IMR-90 (cell line): ENCODE results near the gene CNPPD1. TPM values are rescaled to one million over a fixed set of nuclear protein-coding genes. Genes with fewer than 3 reads are reported as not detected.

Source experiments
- ATAC-seq: fragments of 200-7000 bp; cut with Tn5 transposase; 2 replicates; pipeline ENCODE4 v1.9.1; 2020; ENCODE audit warnings: low read depth, mild to moderate bottlenecking, moderate library complexity
- BruUV-seq: library from RNA; stranded (reverse); fragments of 400-500 nt; replicated peaks from 2 replicates; lab custom pipeline; 2021; lab: Mats Ljungman, UMichigan
- CTCF ChIA-PET: fragments of 300-600 bp; formaldehyde crosslinking; extraction: SDS; loops from one replicate; lab custom pipeline; 2021; ENCODE audit warnings: antibody characterized with exemption; lab: Yijun Ruan, JAX
- POLR2A ChIA-PET: fragments of 300-600 bp; sonication (Branson Sonifier 250); formaldehyde crosslinking; loops from one replicate; lab custom pipeline; 2022; ENCODE audit warnings: antibody characterized with exemption; ENCODE audit not compliant: unreplicated experiment; lab: Charles Lee
- DNase-seq: peaks from one replicate; pipeline ENCODE4 v3.0.0; 2013
- H2AFZ ChIP-seq: replicated peaks from 2 replicates; pipeline ENCODE3; 2013; ENCODE audit warnings: low read length, mild to moderate bottlenecking; ENCODE audit not compliant: poor library complexity
- H2AK5ac ChIP-seq: 2 replicates; pipeline ENCODE4 v1.6.1; 2013; ENCODE audit warnings: low read depth, low read length, inconsistent platforms
- H2AK9ac ChIP-seq: replicated peaks from 2 replicates; pipeline ENCODE3; 2013; ENCODE audit warnings: mild to moderate bottlenecking, low read depth, low read length, moderate library complexity; ENCODE audit not compliant: poor library complexity
- H2BK120ac ChIP-seq: 2 replicates; pipeline ENCODE4 v1.6.1; 2013; ENCODE audit warnings: low read depth, low read length, inconsistent platforms
- H2BK15ac ChIP-seq: 3 replicates; pipeline ENCODE4 v1.6.1; 2013; ENCODE audit warnings: low read depth, low read length, inconsistent platforms
- H2BK20ac ChIP-seq: 2 replicates; pipeline ENCODE4 v1.6.1; 2013; ENCODE audit warnings: low read depth, mild to moderate bottlenecking, inconsistent platforms, low read length, moderate library complexity
- H2BK5ac ChIP-seq: 2 replicates; pipeline ENCODE4 v1.6.1; 2013; ENCODE audit warnings: mild to moderate bottlenecking, low read depth, low read length, inconsistent platforms; ENCODE audit not compliant: poor library complexity, severe bottlenecking
- H3K14ac ChIP-seq: replicated peaks from 2 replicates; pipeline ENCODE4 v1.6.1; 2013; ENCODE audit warnings: low read depth, low read length, inconsistent platforms
- H3K18ac ChIP-seq: 2 replicates; pipeline ENCODE4 v1.6.1; 2013; ENCODE audit warnings: low read depth, low read length, control low read depth
- H3K23ac ChIP-seq: 2 replicates; pipeline ENCODE4 v1.6.1; 2013; ENCODE audit warnings: low read depth, low read length, inconsistent platforms
- H3K27ac ChIP-seq: 2 replicates; pipeline ENCODE4 v1.5.1; 2013; ENCODE audit warnings: mild to moderate bottlenecking, control low read depth, low read length; ENCODE audit not compliant: insufficient read depth
- H3K27me3 ChIP-seq: 2 replicates; pipeline ENCODE4 v1.6.1; 2013; ENCODE audit warnings: low read length; ENCODE audit not compliant: control insufficient read depth, insufficient read depth
- H3K36me3 ChIP-seq: 2 replicates; pipeline ENCODE4 v1.6.1; 2013; ENCODE audit warnings: low read length, mixed read lengths; ENCODE audit not compliant: control insufficient read depth, insufficient read depth
- H3K4ac ChIP-seq: 2 replicates; pipeline ENCODE4 v1.6.1; 2013; ENCODE audit warnings: low read depth, low read length, inconsistent platforms
- H3K4me1 ChIP-seq: 2 replicates; pipeline ENCODE4 v1.6.1; 2013; ENCODE audit warnings: low read length, mixed read lengths; ENCODE audit not compliant: control insufficient read depth, insufficient read depth
- H3K4me2 ChIP-seq: 2 replicates; pipeline ENCODE4 v1.6.1; 2013; ENCODE audit warnings: low read depth, mild to moderate bottlenecking, control low read depth, low read length, moderate library complexity
- H3K4me3 ChIP-seq: 2 replicates; pipeline ENCODE4 v1.5.1; 2013; ENCODE audit warnings: low read depth, mild to moderate bottlenecking, control low read depth, low read length, moderate library complexity; ENCODE audit not compliant: insufficient read depth
- H3K56ac ChIP-seq: 2 replicates; pipeline ENCODE4 v1.6.1; 2013; ENCODE audit warnings: low read length, inconsistent platforms; ENCODE audit not compliant: insufficient read depth; ENCODE audit errors: extremely low read depth
- H3K79me1 ChIP-seq, 2 experiments: 2 replicates each; pipeline ENCODE4 v1.6.1; 2013; ENCODE audit warnings: low read length in 2 of 2, inconsistent platforms in 1 of 2, low read depth in 1 of 2
- H3K9ac ChIP-seq: 2 replicates; pipeline ENCODE4 v1.6.1; 2013; ENCODE audit warnings: low read depth, low read length, control low read depth
- H3K9me1 ChIP-seq: 2 replicates; pipeline ENCODE4 v1.6.1; 2013; ENCODE audit warnings: low read length, inconsistent platforms; ENCODE audit not compliant: insufficient read depth
- H3K9me3 ChIP-seq: 2 replicates; pipeline ENCODE4 v1.6.1; 2013; ENCODE audit warnings: low read length; ENCODE audit not compliant: control insufficient read depth, insufficient read depth
- H4K20me1 ChIP-seq: 2 replicates; pipeline ENCODE4 v1.6.1; 2013; ENCODE audit warnings: low read length, inconsistent platforms; ENCODE audit not compliant: insufficient read depth
- H4K5ac ChIP-seq: 2 replicates; pipeline ENCODE4 v1.6.1; 2013; ENCODE audit warnings: mild to moderate bottlenecking, low read depth, low read length, control low read depth
- H4K8ac ChIP-seq, 2 experiments: 2 replicates each; pipeline ENCODE4 v1.6.1; 2013; ENCODE audit warnings: low read depth in 2 of 2, low read length in 2 of 2, control low read depth in 1 of 2, inconsistent platforms in 1 of 2
- H4K91ac ChIP-seq: 2 replicates; pipeline ENCODE4 v1.6.1; 2013; ENCODE audit warnings: low read depth, low read length, inconsistent platforms; ENCODE audit not compliant: insufficient read depth
- BHLHE40 ChIP-seq: fragments of 150-350 bp; IDR thresholded peaks from 2 replicates; pipeline ENCODE4 v1.6.1; 2016; ENCODE audit warnings: mild to moderate bottlenecking, low read depth, low read length
- CEBPB ChIP-seq: IDR thresholded peaks from 2 replicates; pipeline ENCODE4 v1.6.1; 2012; ENCODE audit warnings: low read depth, low read length, improper control_type of control experiment
- CTCF ChIP-seq: conservative IDR thresholded peaks from 2 replicates; pipeline ENCODE4 v1.5.1; 2012; ENCODE audit warnings: mild to moderate bottlenecking, low read depth, low read length, improper control_type of control experiment
- FOS ChIP-seq: fragments of 150-350 bp; IDR thresholded peaks from 2 replicates; pipeline ENCODE4 v1.6.1; 2016; ENCODE audit warnings: low read depth, low read length
- MAZ ChIP-seq: IDR thresholded peaks from 2 replicates; pipeline ENCODE4 v1.6.1; 2012; ENCODE audit warnings: low read depth, mild to moderate bottlenecking, low read length, improper control_type of control experiment, moderate library complexity, borderline replicate concordance
- MXI1 ChIP-seq: IDR thresholded peaks from 2 replicates; pipeline ENCODE4 v1.6.1; 2012; ENCODE audit warnings: low read depth, mild to moderate bottlenecking, low read length, moderate library complexity, borderline replicate concordance
- NFE2L2 ChIP-seq: fragments of 150-350 bp; IDR thresholded peaks from 2 replicates; pipeline ENCODE4 v1.6.1; 2016; ENCODE audit warnings: low read depth, mild to moderate bottlenecking, low read length
- RAD21 ChIP-seq: IDR thresholded peaks from 2 replicates; pipeline ENCODE4 v1.6.1; 2012; ENCODE audit warnings: low read length, improper control_type of control experiment
- RCOR1 ChIP-seq: IDR thresholded peaks from 2 replicates; pipeline ENCODE4 v1.6.1; 2012; ENCODE audit warnings: mild to moderate bottlenecking, low read length, improper control_type of control experiment; ENCODE audit not compliant: insufficient replicate concordance
- SMC3 ChIP-seq: fragments of 150-350 bp; IDR thresholded peaks from 2 replicates; pipeline ENCODE4 v1.6.1; 2016; ENCODE audit warnings: low read depth, mild to moderate bottlenecking, antibody characterized with exemption, low read length, moderate library complexity
- WGBS, 2 experiments: methylation state at CpG; one replicate each; pipeline versions ENCODE4 v1.1.5 to v1.1.7; 2013; ENCODE audit warnings: missing lambda C conversion rate in 2 of 2; ENCODE audit not compliant: insufficient read length in 1 of 2; ENCODE audit errors: extremely low coverage in 2 of 2; 5-methylcytosine and 5-hydroxymethylcytosine counted together
- dilution Hi-C: fragments of 300-500 bp; cut with HindIII; formaldehyde crosslinking; loops from one replicate; pipeline ENCODE4 v1.14.3; 2018; ENCODE audit warnings: low sequenced_read_pairs; ENCODE audit not compliant: unreplicated experiment
- in situ Hi-C: fragments of 300-500 bp; cut with MboI; formaldehyde crosslinking; loops from 3 replicates; pipeline ENCODE4 v1.14.3; 2019; ENCODE audit warnings: low sequenced_read_pairs, inconsistent platforms, mixed read lengths
- intact Hi-C: fragments of 100-400 bp; cut with micrococcal nuclease; formaldehyde crosslinking; loops from 2 replicates; pipeline ENCODE4 v1.10.0; 2022
- polyA plus RNA-seq, 3 experiments: library from polyadenylated mRNA; depleted of rRNA; stranded (reverse); fragments of >200 nt; gene quantifications; 2 replicates each; pipeline ENCODE4 v1.2.3, GENCODE V29; 2012; ENCODE audit warnings: low replicate concordance in 1 of 3
- total RNA-seq: library from RNA; depleted of rRNA; stranded (reverse); fragments of >200 nt; gene quantifications from 2 replicates; pipeline ENCODE4 v1.2.3, GENCODE V29; 2012
- TF ChIP-seq, protein P1 (sequence below): fragments of 150-350 bp; IDR thresholded peaks from 2 replicates; pipeline ENCODE4 v1.6.1; 2016; ENCODE audit warnings: low read depth, mild to moderate bottlenecking, low read length, moderate library complexity, borderline replicate concordance

Gene CNPPD1
- total and polyA plus RNA-seq, 2 of the 4 experiments (the other 2 are of a cell fraction) = 11.1 to 29.2 TPM

GRCh38 chr2:219167997-219168396, 8.7 kb downstream of the CNPPD1 start:
- H3K9ac ChIP-seq = no peak overlapping the region
- H3K9me3 ChIP-seq = no peaks in the 10 kb centered on the region
- dilution Hi-C loops (no loop called here), in situ Hi-C loops (no loop called here), intact Hi-C loops (no loop called here)
- DNase-seq = no peak
- ChIA-PET CTCF (no interaction called here), POLR2A (no interaction called here)
- 0 out of 2 replicates have a peak, but pooled peaks cover 4% of the 10 kb centered on the region for H3K9me1 ChIP-seq
- H2BK5ac ChIP-seq = no peak overlapping the region
- no peak overlapping the region for H3K4me2 ChIP-seq
- no peaks in the 10 kb centered on the region for H3K27me3 ChIP-seq
- no peak for ATAC-seq
- BruUV-seq = no TSS peak
- peak overlapping the region; percentile 52 for H2AK9ac ChIP-seq
- H3K4me3 ChIP-seq = no peak overlapping the region
- H3K56ac ChIP-seq = no peak overlapping the region
- no peak overlapping the region for H2BK120ac ChIP-seq
- H3K18ac ChIP-seq = no peak overlapping the region
- H3K79me1 ChIP-seq = no peaks in the 10 kb centered on the region
- H3K14ac ChIP-seq = no peak overlapping the region
- H3K36me3 ChIP-seq = peaks cover 7% of the 10 kb centered on the region; the same call in 1 of the 2 replicates
- no CpG with 5 or more reads among the region's 5 CpGs for WGBS, 2 experiments
- H4K91ac ChIP-seq = no peak overlapping the region
- no peak overlapping the region for H2AFZ ChIP-seq
- TF ChIP-seq RAD21 (no peak), NFE2L2 (no peak), CTCF (no peak), RCOR1 (no peak), MAZ (no peak), SMC3 (no peak), BHLHE40 (no peak), CEBPB (no peak), FOS (no peak), MXI1 (no peak)
- TF ChIP-seq, protein P1, sequence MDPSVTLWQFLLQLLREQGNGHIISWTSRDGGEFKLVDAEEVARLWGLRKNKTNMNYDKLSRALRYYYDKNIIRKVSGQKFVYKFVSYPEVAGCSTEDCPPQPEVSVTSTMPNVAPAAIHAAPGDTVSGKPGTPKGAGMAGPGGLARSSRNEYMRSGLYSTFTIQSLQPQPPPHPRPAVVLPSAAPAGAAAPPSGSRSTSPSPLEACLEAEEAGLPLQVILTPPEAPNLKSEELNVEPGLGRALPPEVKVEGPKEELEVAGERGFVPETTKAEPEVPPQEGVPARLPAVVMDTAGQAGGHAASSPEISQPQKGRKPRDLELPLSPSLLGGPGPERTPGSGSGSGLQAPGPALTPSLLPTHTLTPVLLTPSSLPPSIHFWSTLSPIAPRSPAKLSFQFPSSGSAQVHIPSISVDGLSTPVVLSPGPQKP = no peak
- no peak overlapping the region for H3K27ac ChIP-seq
- H4K5ac ChIP-seq = no peak overlapping the region
- H2BK20ac ChIP-seq = no peak overlapping the region
- no peak overlapping the region for H4K8ac ChIP-seq
- peaks cover 7% of the 10 kb centered on the region; the same call in 1 of the 2 replicates for H4K20me1 ChIP-seq
- no peak overlapping the region for H3K4ac ChIP-seq
- H3K23ac ChIP-seq = no peak overlapping the region
- no peak overlapping the region for H2AK5ac ChIP-seq
- no peak overlapping the region for H2BK15ac ChIP-seq
- H3K4me1 ChIP-seq = peaks cover 3% of the 10 kb centered on the region; the same call in 1 of the 2 replicates
